GM23338 (cell line): ENCODE data around the gene NTRK3. TPM values are rescaled to one million over a fixed set of nuclear protein-coding genes. Genes with fewer than 3 reads are reported as not detected.
A peak's percentile ranks its signal among the peaks of the same experiment; 100 is the strongest.

Experiments
- ATAC-seq: fragments of 200-7000 bp; cut with Tn5 transposase; 3 replicates; pipeline ENCODE4 v1.9.1; 2020
- DNase-seq: peaks from one replicate; pipeline ENCODE4 v3.0.0-alpha.2; 2015; ENCODE audit warnings: low spot score
- H2AFZ ChIP-seq: fragments of 200-600 bp; sonication (generic); 2 replicates; pipeline ENCODE4 v1.8.0; 2016; ENCODE audit warnings: antibody characterized with exemption, mild to moderate bottlenecking, moderate library complexity
- H3F3A ChIP-seq: fragments of 200-600 bp; sonication (generic); replicated peaks from 2 replicates; pipeline ENCODE4 v1.8.0; 2017; ENCODE audit warnings: antibody characterized with exemption, mixed run types, low read depth
- H3K27ac ChIP-seq: fragments of 200-600 bp; sonication (generic); 2 replicates; pipeline ENCODE4 v1.6.1; 2016; ENCODE audit warnings: low read depth
- H3K27me3 ChIP-seq: fragments of 200-600 bp; sonication (generic); 2 replicates; pipeline ENCODE4 v1.8.0; 2016; ENCODE audit warnings: mild to moderate bottlenecking, mixed run types, moderate library complexity; ENCODE audit not compliant: insufficient read depth
- H3K36me3 ChIP-seq: fragments of 200-600 bp; sonication (generic); 2 replicates; pipeline ENCODE4 v1.8.0; 2016; ENCODE audit warnings: mild to moderate bottlenecking; ENCODE audit not compliant: insufficient read depth
- H3K4me1 ChIP-seq: fragments of 200-600 bp; sonication (generic); 2 replicates; pipeline ENCODE4 v1.8.0; 2016; ENCODE audit warnings: mild to moderate bottlenecking, moderate library complexity; ENCODE audit not compliant: insufficient read depth
- H3K4me2 ChIP-seq: fragments of 200-600 bp; sonication (generic); 2 replicates; pipeline ENCODE4 v1.7.1; 2017; ENCODE audit warnings: mixed run types
- H3K4me3 ChIP-seq: fragments of 200-600 bp; sonication (generic); 2 replicates; pipeline ENCODE4 v1.6.1; 2016; ENCODE audit warnings: mixed run types
- H3K79me2 ChIP-seq: fragments of 200-600 bp; sonication (generic); replicated peaks from 2 replicates; pipeline ENCODE4 v1.8.0; 2017; ENCODE audit warnings: mild to moderate bottlenecking; ENCODE audit not compliant: insufficient read depth
- H3K9me2 ChIP-seq: fragments of 200-600 bp; sonication (generic); 2 replicates; pipeline ENCODE4 v1.8.0; 2017; ENCODE audit not compliant: insufficient read depth
- H4K20me1 ChIP-seq: fragments of 200-600 bp; sonication (generic); replicated peaks from 2 replicates; pipeline ENCODE4 v1.8.0; 2017; ENCODE audit warnings: mild to moderate bottlenecking; ENCODE audit not compliant: insufficient read depth
- H3K27ac Mint-ChIP-seq: 2 replicates; pipeline ENCODE4 v1.8.0; 2020; ENCODE audit warnings: inconsistent platforms, mild to moderate bottlenecking, moderate library complexity, mixed read lengths
- H3K27me3 Mint-ChIP-seq: 3 replicates; pipeline ENCODE4 v1.8.0; 2022; ENCODE audit warnings: low read depth, mild to moderate bottlenecking, moderate library complexity, mixed read lengths, inconsistent platforms; ENCODE audit not compliant: insufficient read depth, poor library complexity
- H3K36me3 Mint-ChIP-seq: 3 replicates; pipeline ENCODE4 v1.8.0; 2021; ENCODE audit warnings: low read depth, mild to moderate bottlenecking, inconsistent platforms, moderate library complexity, mixed read lengths
- H3K4me1 Mint-ChIP-seq: 3 replicates; pipeline ENCODE4 v1.8.0; 2020; ENCODE audit warnings: mild to moderate bottlenecking, inconsistent platforms, mixed read lengths
- H3K4me3 Mint-ChIP-seq: 3 replicates; pipeline ENCODE4 v1.8.0; 2021; ENCODE audit warnings: moderate library complexity, mild to moderate bottlenecking, inconsistent platforms, mixed read lengths
- H3K9me3 Mint-ChIP-seq: 3 replicates; pipeline ENCODE4 v1.8.0; 2020; ENCODE audit warnings: moderate library complexity, mild to moderate bottlenecking, inconsistent platforms, mixed read lengths
- CREB1 ChIP-seq: fragments of 250-450 bp; sonication (Bioruptor Pico); IDR thresholded peaks from 2 replicates; pipeline ENCODE4 v1.5.0; 2020; ENCODE audit warnings: low read depth, mild to moderate bottlenecking, moderate library complexity
- ETS1 ChIP-seq: IDR thresholded peaks from 2 replicates; pipeline ENCODE4 v1.6.1; 2016; ENCODE audit warnings: antibody characterized with exemption
- NANOG ChIP-seq: IDR thresholded peaks from 2 replicates; pipeline ENCODE4 v1.6.1; 2016; ENCODE audit warnings: antibody characterized with exemption, borderline replicate concordance
- POLR2AphosphoS5 ChIP-seq: IDR thresholded peaks from 2 replicates; pipeline ENCODE4 v1.6.1; 2016; ENCODE audit warnings: antibody characterized with exemption, low read depth
- STAT1 ChIP-seq: IDR thresholded peaks from one replicate; pipeline ENCODE4 v1.6.1; 2016; ENCODE audit warnings: antibody characterized with exemption; ENCODE audit not compliant: unreplicated experiment
- ZNF331 ChIP-seq: fragments of 250-450 bp; sonication (Bioruptor Pico); IDR thresholded peaks from 2 replicates; pipeline ENCODE4 v1.5.0; 2020; ENCODE audit warnings: low read depth, mild to moderate bottlenecking, moderate library complexity
- ZNF462 ChIP-seq: fragments of 250-450 bp; sonication (Bioruptor Pico); IDR thresholded peaks from 2 replicates; pipeline ENCODE4 v1.5.0; 2020; ENCODE audit warnings: mild to moderate bottlenecking, moderate library complexity
- polyA plus RNA-seq: library from polyadenylated mRNA; unstranded; fragments of >200 nt; fragmentation: Nextera tagmentation; extraction: Ambion mirVana; gene quantifications from 2 replicates; pipeline ENCODE4 v1.2.1, GENCODE V29; 2016
- total RNA-seq: library from RNA; depleted of rRNA; stranded (reverse); fragments of >200 nt; shearing (Covaris generic); gene quantifications from 2 replicates; pipeline ENCODE4 v1.2.3, GENCODE V29; 2014

Gene NTRK3
- total and polyA plus RNA-seq, 2 experiments from 2014 or later: 3.1 to 5.3 TPM

GRCh38 chr15:88246666-88247446 is 9.7 kb downstream of the NTRK3 start (continued):
- peak; percentile 24; the same call in 1 of the 2 replicates for TF ChIP-seq ZNF462 (CRISPR knock-in tag)
- 0 out of 2 replicates have a peak, but pooled peaks have one; percentile 17 for TF ChIP-seq CREB1 (CRISPR knock-in tag)

GRCh38 chr15:88246081-88246480 is 10.5 kb downstream of the NTRK3 start:
- Histone ChIP-seq H3K4me1 (no peaks in the 10 kb centered on the region; the same call in 1 of the 2 replicates), H3K79me2 (no peaks in the 10 kb centered on the region), H3K4me2 (peak overlapping the region; percentile 72), H3K27me3 (no peaks in the 10 kb centered on the region), H4K20me1 (0 out of 2 replicates have a peak, but pooled peaks cover 3% of the 10 kb centered on the region), H3K9me2 (peaks cover 9% of the 10 kb centered on the region; the same call in 1 of the 2 replicates), H3F3A (no peaks in the 10 kb centered on the region), H2AFZ (peak overlapping the region; percentile 98), H3K27ac (no peak overlapping the region), H3K36me3 (no peaks in the 10 kb centered on the region), H3K4me3 (no peak overlapping the region)
- ATAC-seq (no peak), DNase-seq (no peak)
- H3K27me3 Mint-ChIP-seq: peaks cover 5% of the 10 kb centered on the region
- H3K27ac Mint-ChIP-seq: no peak overlapping the region
- no peaks in the 10 kb centered on the region for H3K36me3 Mint-ChIP-seq
- no peaks in the 10 kb centered on the region for H3K9me3 Mint-ChIP-seq
- H3K4me3 Mint-ChIP-seq: no peak overlapping the region
- peaks cover 17% of the 10 kb centered on the region for H3K4me1 Mint-ChIP-seq
- TF ChIP-seq STAT1 (no peak), ETS1 (no peak), POLR2AphosphoS5 (no peak), ZNF462 (CRISPR knock-in tag) (no peak), ZNF331 (CRISPR knock-in tag) (no peak), NANOG (no peak)
